ENCODE data around the gene HNRNPDL. TPM values are rescaled to one million over a fixed set of nuclear protein-coding genes. Genes with fewer than 3 reads are reported as not detected.
A peak's percentile ranks its signal among the peaks of the same experiment; 100 is the strongest.

The HNRNPDL gene
- total RNA-seq, 1 experiment from 2014 or later = 346 TPM

DNA sequence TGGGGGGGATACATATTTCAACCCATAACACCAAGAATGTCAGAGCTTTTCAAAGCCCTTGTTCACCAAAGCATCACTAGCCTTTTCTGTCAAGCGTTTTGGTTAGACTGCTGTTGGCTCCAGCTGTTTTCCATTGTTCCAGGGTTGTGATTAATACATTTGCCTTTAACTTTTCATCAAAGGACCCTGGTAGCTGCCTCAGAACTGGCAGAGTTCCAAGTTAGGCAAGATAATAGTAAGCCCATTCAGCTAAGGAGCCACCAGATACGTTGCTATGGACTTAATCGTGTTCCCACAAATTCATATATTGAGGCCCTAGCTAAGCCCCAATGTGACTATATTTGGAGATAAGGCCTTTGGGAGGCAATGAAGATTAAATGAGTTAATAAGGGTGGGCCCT is 37.2 kb upstream of the HNRNPDL start:
- Mint-ChIP-seq H3K27ac (no peak overlapping the region), H3K36me3 (peaks cover 23% of the 10 kb centered on the region), H3K27me3 (ENCODE audit: low read depth) (no peaks in the 10 kb centered on the region), H3K4me1 (no peaks in the 10 kb centered on the region), H3K4me3 (no peak overlapping the region), H3K9me3 (peaks cover 10% of the 10 kb centered on the region)
- TF ChIP-seq ZNF416 (CRISPR knock-in tag; IDR thresholded peaks at IDR 0.05) = no peak
- no peak for TF ChIP-seq MYBL2 (CRISPR knock-in tag; IDR thresholded peaks at IDR 0.05)
- no peak for TF ChIP-seq ATF1 (CRISPR knock-in tag; IDR thresholded peaks at IDR 0.05)
- TF ChIP-seq ZNF671 (CRISPR knock-in tag; IDR thresholded peaks at IDR 0.05) = no peak
- TF ChIP-seq JAZF1 (CRISPR knock-in tag; IDR thresholded peaks at IDR 0.05) = no peak
- TF ChIP-seq, protein P1, sequence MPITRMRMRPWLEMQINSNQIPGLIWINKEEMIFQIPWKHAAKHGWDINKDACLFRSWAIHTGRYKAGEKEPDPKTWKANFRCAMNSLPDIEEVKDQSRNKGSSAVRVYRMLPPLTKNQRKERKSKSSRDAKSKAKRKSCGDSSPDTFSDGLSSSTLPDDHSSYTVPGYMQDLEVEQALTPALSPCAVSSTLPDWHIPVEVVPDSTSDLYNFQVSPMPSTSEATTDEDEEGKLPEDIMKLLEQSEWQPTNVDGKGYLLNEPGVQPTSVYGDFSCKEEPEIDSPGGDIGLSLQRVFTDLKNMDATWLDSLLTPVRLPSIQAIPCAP (CRISPR knock-in tag; IDR thresholded peaks at IDR 0.05) = no peak
- TF ChIP-seq, protein P2, sequence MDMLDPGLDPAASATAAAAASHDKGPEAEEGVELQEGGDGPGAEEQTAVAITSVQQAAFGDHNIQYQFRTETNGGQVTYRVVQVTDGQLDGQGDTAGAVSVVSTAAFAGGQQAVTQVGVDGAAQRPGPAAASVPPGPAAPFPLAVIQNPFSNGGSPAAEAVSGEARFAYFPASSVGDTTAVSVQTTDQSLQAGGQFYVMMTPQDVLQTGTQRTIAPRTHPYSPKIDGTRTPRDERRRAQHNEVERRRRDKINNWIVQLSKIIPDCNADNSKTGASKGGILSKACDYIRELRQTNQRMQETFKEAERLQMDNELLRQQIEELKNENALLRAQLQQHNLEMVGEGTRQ (CRISPR knock-in tag; IDR thresholded peaks at IDR 0.05) = no peak
- TF ChIP-seq GRHL2 (CRISPR knock-in tag; IDR thresholded peaks at IDR 0.05; ENCODE audit: insufficient replicate concordance, severe bottlenecking) = no peak
- TF ChIP-seq, protein P3, sequence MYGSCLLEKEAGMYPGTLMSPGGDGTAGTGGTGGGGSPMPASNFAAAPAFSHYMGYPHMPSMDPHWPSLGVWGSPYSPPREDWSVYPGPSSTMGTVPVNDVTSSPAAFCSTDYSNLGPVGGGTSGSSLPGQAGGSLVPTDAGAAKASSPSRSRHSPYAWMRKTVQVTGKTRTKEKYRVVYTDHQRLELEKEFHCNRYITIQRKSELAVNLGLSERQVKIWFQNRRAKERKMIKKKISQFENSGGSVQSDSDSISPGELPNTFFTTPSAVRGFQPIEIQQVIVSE (CRISPR knock-in tag; IDR thresholded peaks at IDR 0.05; ENCODE audit: borderline replicate concordance) = no peak
- TF ChIP-seq ESRRA (CRISPR knock-in tag; IDR thresholded peaks at IDR 0.05; ENCODE audit: borderline replicate concordance) = no peak
- TF ChIP-seq, protein P4, sequence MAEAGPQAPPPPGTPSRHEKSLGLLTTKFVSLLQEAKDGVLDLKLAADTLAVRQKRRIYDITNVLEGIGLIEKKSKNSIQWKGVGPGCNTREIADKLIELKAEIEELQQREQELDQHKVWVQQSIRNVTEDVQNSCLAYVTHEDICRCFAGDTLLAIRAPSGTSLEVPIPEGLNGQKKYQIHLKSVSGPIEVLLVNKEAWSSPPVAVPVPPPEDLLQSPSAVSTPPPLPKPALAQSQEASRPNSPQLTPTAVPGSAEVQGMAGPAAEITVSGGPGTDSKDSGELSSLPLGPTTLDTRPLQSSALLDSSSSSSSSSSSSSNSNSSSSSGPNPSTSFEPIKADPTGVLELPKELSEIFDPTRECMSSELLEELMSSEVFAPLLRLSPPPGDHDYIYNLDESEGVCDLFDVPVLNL (CRISPR knock-in tag; IDR thresholded peaks at IDR 0.05; ENCODE audit: borderline replicate concordance, low read depth) = no peak
- no peak for TF ChIP-seq ZNF219 (CRISPR knock-in tag; IDR thresholded peaks at IDR 0.05; ENCODE audit: borderline replicate concordance)
- TF ChIP-seq NR2C2 (CRISPR knock-in tag; IDR thresholded peaks at IDR 0.05) = no peak
- no peak for TF ChIP-seq HMGA2 (CRISPR knock-in tag; IDR thresholded peaks at IDR 0.05)
- DNase-seq (ENCODE audit: low spot score) (no peak), ATAC-seq (no peak)
- CTCF ChIA-PET = interaction anchor here (0.9 to 1.0 kb wide), 2 partner anchors 272 to 275 kb away, joined by 3 read pairs; no protein-coding TSS in a partner anchor
- POLR2A ChIA-PET = no interaction called here

DNA sequence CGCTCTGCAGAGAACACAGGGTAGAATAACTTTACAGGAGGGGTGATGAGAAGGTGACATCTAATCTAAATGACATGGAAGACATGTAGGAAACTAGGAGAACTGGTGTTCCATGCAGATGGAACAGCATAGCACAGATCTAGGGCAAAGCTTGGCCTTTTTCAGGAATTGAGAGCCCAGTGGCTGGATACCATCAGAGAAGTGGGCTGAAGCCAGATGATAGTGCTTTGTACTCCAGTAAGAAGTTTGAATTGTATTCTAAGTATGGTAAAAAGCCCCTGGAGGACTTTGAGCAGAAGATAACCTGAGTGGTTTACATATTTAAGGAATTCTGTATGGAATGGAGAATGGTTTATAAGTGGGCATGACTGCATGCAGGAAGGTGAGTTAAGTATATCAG is 33.0 kb upstream of the HNRNPDL start:
- ChIA-PET CTCF (interaction anchor here (0.7 kb wide), 2 partner anchors 62 to 276 kb away, joined by 3 read pairs; no protein-coding TSS in a partner anchor), POLR2A (no interaction called here)
- ATAC-seq = no peak
- Mint-ChIP-seq H3K27ac (peak overlapping the region; percentile 13; the same call in 1 of the 2 replicates), H3K27me3 (ENCODE audit: low read depth) (no peaks in the 10 kb centered on the region), H3K36me3 (peaks cover 36% of the 10 kb centered on the region), H3K4me3 (no peak overlapping the region), H3K4me1 (no peaks in the 10 kb centered on the region), H3K9me3 (peaks cover 6% of the 10 kb centered on the region)
- no peak for DNase-seq (ENCODE audit: low spot score)
- TF ChIP-seq ETV6 (CRISPR knock-in tag; IDR thresholded peaks at IDR 0.05) (no peak), TEAD4 (CRISPR knock-in tag; IDR thresholded peaks at IDR 0.05) (no peak), ZNF263 (CRISPR knock-in tag; IDR thresholded peaks at IDR 0.05; ENCODE audit: low read depth) (no peak), GRHL2 (CRISPR knock-in tag; IDR thresholded peaks at IDR 0.05; ENCODE audit: insufficient replicate concordance, severe bottlenecking) (no peak)
- TF ChIP-seq, protein P5, sequence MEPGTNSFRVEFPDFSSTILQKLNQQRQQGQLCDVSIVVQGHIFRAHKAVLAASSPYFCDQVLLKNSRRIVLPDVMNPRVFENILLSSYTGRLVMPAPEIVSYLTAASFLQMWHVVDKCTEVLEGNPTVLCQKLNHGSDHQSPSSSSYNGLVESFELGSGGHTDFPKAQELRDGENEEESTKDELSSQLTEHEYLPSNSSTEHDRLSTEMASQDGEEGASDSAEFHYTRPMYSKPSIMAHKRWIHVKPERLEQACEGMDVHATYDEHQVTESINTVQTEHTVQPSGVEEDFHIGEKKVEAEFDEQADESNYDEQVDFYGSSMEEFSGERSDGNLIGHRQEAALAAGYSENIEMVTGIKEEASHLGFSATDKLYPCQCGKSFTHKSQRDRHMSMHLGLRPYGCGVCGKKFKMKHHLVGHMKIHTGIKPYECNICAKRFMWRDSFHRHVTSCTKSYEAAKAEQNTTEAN (CRISPR knock-in tag; IDR thresholded peaks at IDR 0.05) = no peak
- TF ChIP-seq, protein P6, sequence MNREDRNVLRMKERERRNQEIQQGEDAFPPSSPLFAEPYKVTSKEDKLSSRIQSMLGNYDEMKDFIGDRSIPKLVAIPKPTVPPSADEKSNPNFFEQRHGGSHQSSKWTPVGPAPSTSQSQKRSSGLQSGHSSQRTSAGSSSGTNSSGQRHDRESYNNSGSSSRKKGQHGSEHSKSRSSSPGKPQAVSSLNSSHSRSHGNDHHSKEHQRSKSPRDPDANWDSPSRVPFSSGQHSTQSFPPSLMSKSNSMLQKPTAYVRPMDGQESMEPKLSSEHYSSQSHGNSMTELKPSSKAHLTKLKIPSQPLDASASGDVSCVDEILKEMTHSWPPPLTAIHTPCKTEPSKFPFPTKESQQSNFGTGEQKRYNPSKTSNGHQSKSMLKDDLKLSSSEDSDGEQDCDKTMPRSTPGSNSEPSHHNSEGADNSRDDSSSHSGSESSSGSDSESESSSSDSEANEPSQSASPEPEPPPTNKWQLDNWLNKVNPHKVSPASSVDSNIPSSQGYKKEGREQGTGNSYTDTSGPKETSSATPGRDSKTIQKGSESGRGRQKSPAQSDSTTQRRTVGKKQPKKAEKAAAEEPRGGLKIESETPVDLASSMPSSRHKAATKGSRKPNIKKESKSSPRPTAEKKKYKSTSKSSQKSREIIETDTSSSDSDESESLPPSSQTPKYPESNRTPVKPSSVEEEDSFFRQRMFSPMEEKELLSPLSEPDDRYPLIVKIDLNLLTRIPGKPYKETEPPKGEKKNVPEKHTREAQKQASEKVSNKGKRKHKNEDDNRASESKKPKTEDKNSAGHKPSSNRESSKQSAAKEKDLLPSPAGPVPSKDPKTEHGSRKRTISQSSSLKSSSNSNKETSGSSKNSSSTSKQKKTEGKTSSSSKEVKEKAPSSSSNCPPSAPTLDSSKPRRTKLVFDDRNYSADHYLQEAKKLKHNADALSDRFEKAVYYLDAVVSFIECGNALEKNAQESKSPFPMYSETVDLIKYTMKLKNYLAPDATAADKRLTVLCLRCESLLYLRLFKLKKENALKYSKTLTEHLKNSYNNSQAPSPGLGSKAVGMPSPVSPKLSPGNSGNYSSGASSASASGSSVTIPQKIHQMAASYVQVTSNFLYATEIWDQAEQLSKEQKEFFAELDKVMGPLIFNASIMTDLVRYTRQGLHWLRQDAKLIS (CRISPR knock-in tag; IDR thresholded peaks at IDR 0.05; ENCODE audit: borderline replicate concordance) = no peak
- TF ChIP-seq, protein P7, sequence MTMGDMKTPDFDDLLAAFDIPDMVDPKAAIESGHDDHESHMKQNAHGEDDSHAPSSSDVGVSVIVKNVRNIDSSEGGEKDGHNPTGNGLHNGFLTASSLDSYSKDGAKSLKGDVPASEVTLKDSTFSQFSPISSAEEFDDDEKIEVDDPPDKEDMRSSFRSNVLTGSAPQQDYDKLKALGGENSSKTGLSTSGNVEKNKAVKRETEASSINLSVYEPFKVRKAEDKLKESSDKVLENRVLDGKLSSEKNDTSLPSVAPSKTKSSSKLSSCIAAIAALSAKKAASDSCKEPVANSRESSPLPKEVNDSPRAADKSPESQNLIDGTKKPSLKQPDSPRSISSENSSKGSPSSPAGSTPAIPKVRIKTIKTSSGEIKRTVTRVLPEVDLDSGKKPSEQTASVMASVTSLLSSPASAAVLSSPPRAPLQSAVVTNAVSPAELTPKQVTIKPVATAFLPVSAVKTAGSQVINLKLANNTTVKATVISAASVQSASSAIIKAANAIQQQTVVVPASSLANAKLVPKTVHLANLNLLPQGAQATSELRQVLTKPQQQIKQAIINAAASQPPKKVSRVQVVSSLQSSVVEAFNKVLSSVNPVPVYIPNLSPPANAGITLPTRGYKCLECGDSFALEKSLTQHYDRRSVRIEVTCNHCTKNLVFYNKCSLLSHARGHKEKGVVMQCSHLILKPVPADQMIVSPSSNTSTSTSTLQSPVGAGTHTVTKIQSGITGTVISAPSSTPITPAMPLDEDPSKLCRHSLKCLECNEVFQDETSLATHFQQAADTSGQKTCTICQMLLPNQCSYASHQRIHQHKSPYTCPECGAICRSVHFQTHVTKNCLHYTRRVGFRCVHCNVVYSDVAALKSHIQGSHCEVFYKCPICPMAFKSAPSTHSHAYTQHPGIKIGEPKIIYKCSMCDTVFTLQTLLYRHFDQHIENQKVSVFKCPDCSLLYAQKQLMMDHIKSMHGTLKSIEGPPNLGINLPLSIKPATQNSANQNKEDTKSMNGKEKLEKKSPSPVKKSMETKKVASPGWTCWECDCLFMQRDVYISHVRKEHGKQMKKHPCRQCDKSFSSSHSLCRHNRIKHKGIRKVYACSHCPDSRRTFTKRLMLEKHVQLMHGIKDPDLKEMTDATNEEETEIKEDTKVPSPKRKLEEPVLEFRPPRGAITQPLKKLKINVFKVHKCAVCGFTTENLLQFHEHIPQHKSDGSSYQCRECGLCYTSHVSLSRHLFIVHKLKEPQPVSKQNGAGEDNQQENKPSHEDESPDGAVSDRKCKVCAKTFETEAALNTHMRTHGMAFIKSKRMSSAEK (CRISPR knock-in tag; IDR thresholded peaks at IDR 0.05; ENCODE audit: borderline replicate concordance) = no peak
- TF ChIP-seq, protein P1 (CRISPR knock-in tag; IDR thresholded peaks at IDR 0.05) = no peak

All from WTC11 (cell line).